ENCODE measurements around the gene CDK14. TPM values are rescaled to one million over a fixed set of nuclear protein-coding genes. Genes with fewer than 3 reads are reported as not detected.

Gene CDK14
- total RNA-seq, 4 donors from 2014 or later = 22.2 to 36.3 (median 28.6) TPM

DNA sequence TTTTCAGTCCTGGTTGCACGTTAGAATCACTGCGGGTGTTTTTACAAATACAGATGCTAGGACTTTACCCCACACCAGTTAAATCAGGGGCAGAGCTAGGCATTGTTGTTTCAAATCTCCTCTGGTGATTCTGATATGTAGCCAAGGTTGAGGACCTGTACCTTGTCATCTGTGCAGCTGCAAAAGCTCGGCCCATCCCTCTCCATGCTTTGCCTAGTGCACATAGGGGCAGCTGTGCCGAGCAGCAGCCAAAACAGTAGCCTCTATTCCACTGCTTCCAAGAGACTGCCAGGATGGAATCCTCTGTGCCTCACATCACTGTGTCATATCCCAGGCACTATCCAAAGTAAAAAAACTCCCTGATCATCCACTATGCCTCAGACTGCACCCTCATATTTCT is 181.3 kb downstream of the CDK14 start:
- no peak for TF ChIP-seq EP300 (IDR thresholded peaks at IDR 0.05)
- H3K4me3 ChIP-seq = no peak overlapping the region
- no peak overlapping the region for H3K27ac ChIP-seq
- no peaks in the 10 kb centered on the region for H3K27me3 ChIP-seq
- WGBS, 2 donors = 67 to 76% methylated on average over 4 of the region's 4 CpGs
- H3K36me3 ChIP-seq = no peaks in the 10 kb centered on the region
- no peak for DNase-seq (ENCODE audit: low spot score in 2 of 2)
- H3K4me1 ChIP-seq = peaks cover 0 to 5% (median 2%) of the 10 kb centered on the region in 4 donors
- no peaks in the 10 kb centered on the region for H3K9me3 ChIP-seq

DNA sequence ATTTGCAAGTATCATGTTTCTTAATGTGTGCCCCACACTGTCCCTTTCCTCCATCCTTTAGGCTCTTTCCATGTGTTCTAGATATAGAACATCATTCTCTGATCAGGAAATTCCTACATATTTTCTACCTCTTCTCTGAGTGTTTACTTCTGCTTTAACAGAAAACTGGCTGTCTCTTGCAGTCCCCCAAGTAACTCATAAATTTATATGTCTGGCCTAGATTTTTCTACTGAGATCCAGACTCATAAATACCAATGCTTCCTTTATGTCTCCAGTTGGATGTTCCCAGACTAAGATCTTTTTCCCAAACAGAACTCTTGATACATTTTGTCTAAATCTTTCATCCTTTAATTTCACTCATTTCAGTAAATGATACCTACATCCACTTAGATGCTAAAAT is 181.8 kb downstream of the CDK14 start:
- H3K27ac ChIP-seq = no peak overlapping the region
- H3K36me3 ChIP-seq = no peaks in the 10 kb centered on the region

DNA sequence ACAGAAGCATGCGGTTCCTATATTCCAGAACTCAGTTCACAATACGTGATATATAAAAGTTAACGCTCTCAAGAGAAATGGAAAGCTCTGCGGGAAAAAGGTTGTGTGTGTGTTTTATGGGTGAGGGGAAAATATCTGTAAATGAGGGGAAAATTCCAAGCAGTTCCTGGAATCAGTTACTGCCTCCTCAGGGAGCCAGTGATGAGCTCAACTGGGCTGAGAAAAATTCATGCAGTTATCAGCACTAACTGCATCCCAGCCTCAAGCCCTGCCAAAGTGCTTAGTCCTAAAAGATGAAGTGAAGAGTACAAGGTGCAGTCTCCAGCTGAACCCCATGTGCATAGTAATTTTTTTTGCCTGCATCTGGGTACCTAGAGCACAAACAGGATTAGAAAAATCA is 191.9 kb downstream of the CDK14 start:
- TF ChIP-seq, protein P1, sequence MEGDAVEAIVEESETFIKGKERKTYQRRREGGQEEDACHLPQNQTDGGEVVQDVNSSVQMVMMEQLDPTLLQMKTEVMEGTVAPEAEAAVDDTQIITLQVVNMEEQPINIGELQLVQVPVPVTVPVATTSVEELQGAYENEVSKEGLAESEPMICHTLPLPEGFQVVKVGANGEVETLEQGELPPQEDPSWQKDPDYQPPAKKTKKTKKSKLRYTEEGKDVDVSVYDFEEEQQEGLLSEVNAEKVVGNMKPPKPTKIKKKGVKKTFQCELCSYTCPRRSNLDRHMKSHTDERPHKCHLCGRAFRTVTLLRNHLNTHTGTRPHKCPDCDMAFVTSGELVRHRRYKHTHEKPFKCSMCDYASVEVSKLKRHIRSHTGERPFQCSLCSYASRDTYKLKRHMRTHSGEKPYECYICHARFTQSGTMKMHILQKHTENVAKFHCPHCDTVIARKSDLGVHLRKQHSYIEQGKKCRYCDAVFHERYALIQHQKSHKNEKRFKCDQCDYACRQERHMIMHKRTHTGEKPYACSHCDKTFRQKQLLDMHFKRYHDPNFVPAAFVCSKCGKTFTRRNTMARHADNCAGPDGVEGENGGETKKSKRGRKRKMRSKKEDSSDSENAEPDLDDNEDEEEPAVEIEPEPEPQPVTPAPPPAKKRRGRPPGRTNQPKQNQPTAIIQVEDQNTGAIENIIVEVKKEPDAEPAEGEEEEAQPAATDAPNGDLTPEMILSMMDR (IDR thresholded peaks at IDR 0.05) = no peak
- no peak for TF ChIP-seq EP300 (IDR thresholded peaks at IDR 0.05)
- no peak for TF ChIP-seq POLR2A (IDR thresholded peaks at IDR 0.05)
- Histone ChIP-seq H3K9me3 (peaks cover 0 to 9% (median 0%) of the 10 kb centered on the region in 4 donors), H3K27ac (peak overlapping the region in 2 of 4 donors; percentile 1 to 20), H3K4me1 (peaks cover 0 to 14% (median 0%) of the 10 kb centered on the region in 4 donors), H3K4me3 (no peak overlapping the region), H3K36me3 (no peaks in the 10 kb centered on the region), H3K27me3 (no peaks in the 10 kb centered on the region)
- no peak for DNase-seq (ENCODE audit: low spot score in 2 of 2)
- 60 to 77% methylated on average over 4 of the region's 4 CpGs for WGBS, 2 donors

More for the DNA sequence above, 181.8 kb downstream of the CDK14 start:
- H3K4me3 ChIP-seq = no peak overlapping the region
- H3K27me3 ChIP-seq = no peaks in the 10 kb centered on the region
- peaks cover 0 to 5% (median 2%) of the 10 kb centered on the region in 4 donors for H3K4me1 ChIP-seq
- TF ChIP-seq EP300 (IDR thresholded peaks at IDR 0.05) (no peak), POLR2A (IDR thresholded peaks at IDR 0.05) (no peak)
- TF ChIP-seq, protein P1 (IDR thresholded peaks at IDR 0.05) = no peak
- DNase-seq (ENCODE audit: low spot score in 2 of 2) = no peak
- H3K9me3 ChIP-seq = no peaks in the 10 kb centered on the region

DNA sequence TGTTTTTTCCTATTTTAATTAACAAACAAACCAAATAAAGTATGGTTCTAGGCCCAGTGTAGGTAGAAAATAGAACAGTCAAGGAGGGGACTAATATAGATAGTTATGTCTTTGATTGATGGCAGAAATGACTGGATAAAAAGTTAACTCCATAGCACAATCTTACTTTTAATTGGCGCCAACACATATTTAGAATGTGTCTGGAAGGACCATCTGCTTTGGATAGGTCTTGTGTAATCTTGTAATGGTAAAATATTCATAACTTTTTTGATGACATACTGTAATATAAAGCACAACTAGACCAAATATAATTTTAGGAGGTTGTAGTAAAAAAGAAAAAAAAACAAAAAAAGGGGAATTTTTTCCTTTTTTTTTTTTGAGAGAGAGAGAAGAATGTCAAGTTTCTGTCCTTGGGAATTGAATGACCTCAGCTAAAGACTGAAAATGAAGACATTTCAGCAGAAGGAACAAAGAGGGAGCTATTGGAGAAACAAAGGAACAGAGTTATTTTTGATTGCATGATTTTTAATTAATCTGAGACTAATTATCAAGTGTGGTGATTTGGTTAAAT is 193.7 kb downstream of the CDK14 start:
- Histone ChIP-seq H3K4me3 (no peak overlapping the region), H3K27ac (no peak overlapping the region), H3K9me3 (peaks cover 0 to 12% (median 0%) of the 10 kb centered on the region in 4 donors), H3K4me1 (peaks cover 0 to 14% (median 0%) of the 10 kb centered on the region in 4 donors), H3K36me3 (peaks cover 0 to 5% (median 0%) of the 10 kb centered on the region in 3 donors), H3K27me3 (no peaks in the 10 kb centered on the region)
- WGBS, 2 donors = 93 to 96% methylated on average over 1 of the region's 1 CpG
- no peak for DNase-seq (ENCODE audit: low spot score in 2 of 2)
- no peak for TF ChIP-seq EP300 (IDR thresholded peaks at IDR 0.05)
- TF ChIP-seq POLR2A (IDR thresholded peaks at IDR 0.05) = no peak
- TF ChIP-seq, protein P1 (IDR thresholded peaks at IDR 0.05) = no peak

DNA sequence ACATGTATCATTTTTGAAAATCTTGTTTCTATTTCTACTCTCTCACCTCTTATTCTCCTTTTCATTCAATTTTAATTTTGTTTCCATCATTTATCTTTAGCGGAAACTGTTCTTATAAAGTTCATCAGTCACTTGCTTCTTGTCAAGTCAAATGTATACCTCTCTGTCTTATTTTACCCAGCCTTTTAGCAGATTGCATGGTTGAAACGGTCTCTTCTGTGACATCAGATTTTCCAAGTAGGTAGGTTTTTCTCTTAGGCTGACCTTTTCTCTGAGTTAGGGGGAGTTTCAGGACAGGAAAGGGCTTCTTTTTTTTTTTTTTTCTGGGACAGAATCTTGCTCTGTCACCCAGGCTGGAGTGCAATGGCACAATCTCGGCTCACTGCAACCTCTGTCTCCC is 195.5 kb downstream of the CDK14 start:
- WGBS, 2 donors = 67% methylated on average over 3 of the region's 3 CpGs
- H3K4me1 ChIP-seq = peaks cover 0 to 14% (median 0%) of the 10 kb centered on the region in 4 donors
- H3K9me3 ChIP-seq = peaks cover 0 to 12% (median 0%) of the 10 kb centered on the region in 4 donors
- H3K36me3 ChIP-seq = peaks cover 0 to 5% (median 0%) of the 10 kb centered on the region in 3 donors
- no peak overlapping the region for H3K27ac ChIP-seq
- H3K27me3 ChIP-seq = no peaks in the 10 kb centered on the region
- H3K4me3 ChIP-seq = no peak overlapping the region
- DNase-seq (ENCODE audit: low spot score in 2 of 2) = no peak
- TF ChIP-seq, protein P1 (IDR thresholded peaks at IDR 0.05) = no peak
- no peak for TF ChIP-seq EP300 (IDR thresholded peaks at IDR 0.05)
- TF ChIP-seq POLR2A (IDR thresholded peaks at IDR 0.05) = no peak
